DMS114 treated with DMSO at 0.1 percent for 48 hours (cell line): ENCODE measurements around the gene TNP2.

Source experiments
- DNase-seq: peaks from one replicate; lab custom pipeline; 2025; ENCODE audit not compliant: unreplicated experiment; lab: John Stamatoyannopoulos, UW

Gene TNP2

GRCh38 chr16:11268921-11269375 is at the start of gene TNP2:
Gene TNP2 (minus strand): TSS chr16:11269325. CDS start chr16:11269262, 63 bp downstream.
- no peak for DNase-seq

GRCh38 chr16:11318817-11319216 is 49.7 kb upstream of the TNP2 start:
- DNase-seq: no peak

GRCh38 chr16:11316331-11317015 is 47.3 kb upstream of the TNP2 start:
- no peak for DNase-seq

- no peak for DNase-seq
Observed at GRCh38 chr16:11315510-11315909, 46.4 kb upstream of the TNP2 start.

GRCh38 chr16:11314309-11314894 is 45.3 kb upstream of the TNP2 start:
- DNase-seq: no peak

- no peak for DNase-seq
Observed at GRCh38 chr16:11313493-11314308, 44.6 kb upstream of the TNP2 start.

- no peak for DNase-seq
Observed at GRCh38 chr16:11312718-11313492, 43.8 kb upstream of the TNP2 start.

- no peak for DNase-seq
Observed at GRCh38 chr16:11310997-11311561, 42.0 kb upstream of the TNP2 start.

GRCh38 chr16:11310634-11310977 is 41.5 kb upstream of the TNP2 start:
- no peak for DNase-seq

- no peak for DNase-seq
Observed at GRCh38 chr16:11309895-11310633, 40.9 kb upstream of the TNP2 start.

GRCh38 chr16:11308493-11309283 is 39.6 kb upstream of the TNP2 start:
- no peak for DNase-seq

GRCh38 chr16:11307639-11308492 is 38.7 kb upstream of the TNP2 start:
- no peak for DNase-seq

- DNase-seq: no peak
Observed at GRCh38 chr16:11306997-11307638, 38.0 kb upstream of the TNP2 start.

GRCh38 chr16:11306381-11306780 is 37.3 kb upstream of the TNP2 start:
- DNase-seq: no peak

- DNase-seq: no peak
Observed at GRCh38 chr16:11303405-11304138, 34.4 kb upstream of the TNP2 start.

- no peak for DNase-seq
Observed at GRCh38 chr16:11302977-11303376, 33.9 kb upstream of the TNP2 start.
